D721Med (cell line): ENCODE measurements around the gene ZNF267.

ENCODE experiments used
- DNase-seq: peaks from one replicate; pipeline ENCODE4 v3.0.0; 2011; ENCODE audit warnings: low spot score; ENCODE audit not compliant: insufficient read length
- FAIRE-seq: peaks from 2 replicates; lab custom pipeline; 2011; peaks lifted over from hg19 to GRCh38; lab: Jason Lieb, UNC
- TF ChIP-seq, protein P1 (sequence below): IDR thresholded peaks from 2 replicates; pipeline ENCODE4 v1.5.1; 2012; ENCODE audit warnings: mild to moderate bottlenecking, control low read depth; ENCODE audit not compliant: insufficient read depth; ENCODE audit errors: missing control alignments

The ZNF267 gene

DNA sequence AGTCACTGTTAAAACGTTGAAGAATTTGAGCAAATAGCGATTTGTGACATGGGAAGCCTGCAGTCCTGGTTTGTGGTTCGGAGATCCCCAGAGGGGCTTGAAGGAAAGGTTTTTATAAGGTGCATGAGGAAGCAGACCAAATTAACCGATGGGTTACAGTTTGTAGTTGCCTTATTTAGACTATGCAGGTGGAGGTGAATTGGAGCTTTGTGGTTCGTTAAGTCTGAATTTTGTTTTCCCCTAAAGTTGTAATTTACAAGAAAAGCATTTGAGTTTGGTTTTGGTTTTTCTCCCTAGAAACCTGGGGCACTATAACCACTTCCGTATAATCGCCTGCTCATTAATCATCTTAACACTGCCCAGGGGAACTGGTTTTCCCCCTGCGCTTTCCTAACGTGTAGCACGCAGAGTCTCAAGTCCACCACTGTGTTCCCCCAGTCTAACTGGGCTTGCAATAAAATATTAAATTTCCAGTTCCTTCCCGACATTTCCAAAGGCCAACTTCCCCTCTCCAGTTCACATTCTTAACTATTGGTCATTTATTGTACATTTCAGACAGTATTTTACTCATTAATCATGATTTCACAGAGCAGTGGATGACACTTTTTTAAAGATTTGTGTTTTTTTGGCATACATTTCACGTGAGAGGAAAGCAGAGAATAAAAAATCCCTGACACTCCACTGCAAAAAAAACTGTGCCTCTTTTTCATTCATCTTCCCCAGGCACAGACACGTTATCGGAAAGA, 932 bp downstream of the ZNF267 start:
- TF ChIP-seq, protein P1, sequence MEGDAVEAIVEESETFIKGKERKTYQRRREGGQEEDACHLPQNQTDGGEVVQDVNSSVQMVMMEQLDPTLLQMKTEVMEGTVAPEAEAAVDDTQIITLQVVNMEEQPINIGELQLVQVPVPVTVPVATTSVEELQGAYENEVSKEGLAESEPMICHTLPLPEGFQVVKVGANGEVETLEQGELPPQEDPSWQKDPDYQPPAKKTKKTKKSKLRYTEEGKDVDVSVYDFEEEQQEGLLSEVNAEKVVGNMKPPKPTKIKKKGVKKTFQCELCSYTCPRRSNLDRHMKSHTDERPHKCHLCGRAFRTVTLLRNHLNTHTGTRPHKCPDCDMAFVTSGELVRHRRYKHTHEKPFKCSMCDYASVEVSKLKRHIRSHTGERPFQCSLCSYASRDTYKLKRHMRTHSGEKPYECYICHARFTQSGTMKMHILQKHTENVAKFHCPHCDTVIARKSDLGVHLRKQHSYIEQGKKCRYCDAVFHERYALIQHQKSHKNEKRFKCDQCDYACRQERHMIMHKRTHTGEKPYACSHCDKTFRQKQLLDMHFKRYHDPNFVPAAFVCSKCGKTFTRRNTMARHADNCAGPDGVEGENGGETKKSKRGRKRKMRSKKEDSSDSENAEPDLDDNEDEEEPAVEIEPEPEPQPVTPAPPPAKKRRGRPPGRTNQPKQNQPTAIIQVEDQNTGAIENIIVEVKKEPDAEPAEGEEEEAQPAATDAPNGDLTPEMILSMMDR, result no peak

DNA sequence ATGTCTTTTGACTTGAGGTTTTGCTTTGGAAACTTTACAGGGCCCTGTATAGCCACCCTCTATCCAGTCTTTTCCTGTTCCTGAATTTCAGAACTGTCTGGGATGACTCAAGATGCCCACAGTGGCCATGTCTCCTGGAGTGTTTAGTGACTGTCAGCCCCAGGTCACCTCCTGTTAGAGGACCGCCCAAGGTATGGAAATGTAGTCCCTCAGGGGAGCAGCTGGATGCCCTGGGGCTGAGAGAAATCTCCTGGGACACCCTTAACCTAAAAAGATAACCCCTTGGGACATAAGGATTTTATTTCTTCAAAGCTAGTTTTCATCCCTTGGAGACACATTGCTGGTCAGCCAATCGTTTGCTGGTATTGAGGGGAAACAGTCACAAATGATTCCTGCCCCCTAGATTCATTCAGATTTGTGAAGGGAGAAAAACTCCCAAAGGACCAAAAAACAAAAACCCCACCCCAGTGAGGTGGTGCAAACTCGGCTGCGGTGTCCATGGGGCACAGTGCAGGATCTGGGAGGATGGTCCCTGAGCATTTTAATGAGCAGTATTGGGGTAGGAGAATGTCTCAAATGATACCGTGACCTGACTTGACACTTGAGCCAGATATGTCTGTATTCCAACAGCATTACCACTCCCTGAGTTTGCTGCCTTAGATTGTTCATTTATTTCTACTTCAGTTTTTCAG, 1.7 kb downstream of the ZNF267 start:
- TF ChIP-seq, protein P1, result no peak
- no peak for FAIRE-seq
- no peak for DNase-seq

More for the DNA sequence above, 932 bp downstream of the ZNF267 start:
- peak; percentile 32 for DNase-seq
- no peak for FAIRE-seq

DNA sequence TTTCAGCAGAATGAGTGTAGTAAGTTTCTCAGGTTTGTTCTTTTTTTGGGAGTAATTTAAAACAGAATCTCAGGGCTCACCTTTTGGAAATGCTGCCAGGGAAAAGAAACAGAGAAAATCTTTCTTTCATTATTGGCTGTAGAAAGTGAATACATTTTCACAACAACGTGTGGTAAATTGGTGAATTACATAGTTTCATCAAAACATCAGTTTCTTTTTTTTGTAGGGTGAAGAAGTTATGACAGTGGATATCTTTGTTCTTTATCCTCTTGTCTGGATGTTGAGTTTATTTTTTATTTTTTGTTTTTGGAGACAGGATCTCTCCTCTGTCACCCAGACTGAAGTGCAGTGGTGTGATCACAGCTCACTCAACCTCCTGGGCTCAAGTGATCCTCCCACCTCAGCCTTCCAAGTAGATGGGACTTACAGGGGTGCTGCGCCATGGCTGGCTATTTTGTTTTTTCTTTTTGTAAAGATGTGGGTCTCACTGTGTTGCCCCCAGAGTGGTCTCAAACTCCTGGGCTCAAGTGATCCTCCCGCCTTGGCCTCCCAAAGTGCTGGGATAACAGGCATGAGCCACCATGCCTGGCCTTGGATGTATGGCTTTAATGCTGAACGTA, 2.4 kb downstream of the ZNF267 start:
- DNase-seq, result no peak
- TF ChIP-seq, protein P1, result no peak
- no peak for FAIRE-seq

DNA sequence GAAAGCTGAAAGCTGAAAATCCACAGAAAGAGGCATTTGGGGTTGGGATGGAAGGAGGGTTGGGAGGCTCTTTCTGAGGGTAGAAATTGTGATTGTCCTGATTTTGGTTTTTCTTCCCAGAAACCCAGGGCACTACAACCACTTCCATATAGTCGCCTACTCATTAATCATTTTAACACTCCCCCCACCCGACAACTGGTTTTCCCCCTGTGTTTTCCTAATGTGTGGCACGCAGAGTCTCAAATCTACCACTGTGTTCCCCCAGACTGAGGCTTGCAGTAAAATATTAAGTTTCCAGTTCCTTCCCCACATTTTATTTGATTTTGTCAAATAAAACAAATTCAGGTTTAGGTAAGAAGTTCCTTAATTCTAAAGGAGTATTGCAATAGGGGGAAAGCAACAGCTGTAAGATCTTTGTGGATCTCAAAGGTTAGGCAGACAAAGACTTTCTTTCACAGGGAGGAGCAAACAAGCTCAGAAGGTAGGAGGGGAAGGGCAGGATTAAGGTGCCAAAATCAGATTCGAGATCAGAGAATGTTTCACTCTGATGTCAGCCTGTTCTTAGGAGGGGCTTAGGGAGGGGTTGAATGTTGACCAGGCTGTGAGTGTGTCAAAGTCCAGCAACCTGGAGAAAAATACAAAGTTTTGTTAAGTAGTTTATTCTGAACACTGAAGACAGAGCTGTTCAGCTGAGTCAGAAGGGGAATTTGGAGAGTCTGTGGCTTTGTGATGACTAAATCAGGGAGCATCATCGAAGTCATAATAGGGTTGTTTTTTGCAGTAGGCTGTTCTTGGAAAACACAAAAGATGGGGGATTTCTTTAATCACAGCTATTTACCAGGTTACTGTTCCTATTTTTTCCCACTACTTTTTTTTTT, 3.6 kb downstream of the ZNF267 start:
- TF ChIP-seq, protein P1, result no peak
- DNase-seq (no peak), FAIRE-seq (no peak)

DNA sequence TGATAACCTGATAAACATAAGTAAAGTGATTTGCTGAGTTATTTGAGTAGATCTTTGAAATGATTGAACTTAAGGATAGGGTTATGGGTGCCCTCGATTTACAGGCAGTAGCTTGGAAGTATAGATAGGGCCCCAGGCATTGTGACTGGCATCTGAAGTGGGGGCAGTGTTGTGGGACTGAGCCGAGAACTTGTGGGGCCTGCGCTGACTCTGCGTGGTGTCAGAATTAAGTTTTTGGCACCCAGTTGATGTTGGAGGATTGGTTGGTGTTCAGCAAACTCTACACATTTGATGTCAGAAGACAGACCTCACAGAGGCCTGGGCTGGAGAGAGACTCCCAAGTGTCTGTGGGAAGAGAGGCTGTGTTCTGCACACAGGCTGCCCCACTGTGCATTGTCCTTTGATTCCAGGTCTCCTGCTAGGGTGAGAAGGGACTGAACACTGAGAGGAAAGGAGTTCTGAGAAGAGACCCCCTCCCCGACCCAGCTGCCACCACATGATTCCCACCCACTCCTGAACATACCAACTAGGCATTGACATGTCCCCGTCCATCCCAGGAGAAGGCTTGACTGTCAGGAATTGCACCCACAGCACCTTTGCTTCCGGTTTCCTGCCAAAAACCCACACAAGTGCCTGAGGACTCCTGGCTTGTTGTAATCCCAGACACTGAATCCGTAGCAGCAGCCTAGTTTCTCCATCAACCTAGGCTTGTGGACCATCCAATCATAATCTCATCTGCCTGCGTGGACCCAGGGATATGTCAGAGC, 4.5 kb downstream of the ZNF267 start:
- FAIRE-seq (no peak), DNase-seq (no peak)
- TF ChIP-seq, protein P1, result no peak

DNA sequence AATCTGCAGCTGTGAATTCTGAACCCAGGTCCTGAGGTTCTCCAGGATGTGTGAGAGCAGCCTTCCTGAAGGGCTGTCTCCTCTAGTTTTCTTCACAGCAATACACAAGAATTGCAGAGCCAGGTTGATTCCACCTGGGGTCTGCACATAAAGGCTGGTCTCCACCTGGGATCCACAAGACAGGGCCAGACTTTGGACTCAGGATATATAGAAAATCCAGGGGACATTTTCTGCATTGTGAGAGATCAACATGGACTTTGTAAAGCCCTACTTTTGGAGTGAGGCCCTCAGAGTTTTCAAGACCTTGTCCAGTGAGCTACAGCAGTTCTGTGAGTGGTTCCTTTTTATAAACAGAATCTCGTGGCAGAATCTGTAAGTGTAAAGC, 6.3 kb downstream of the ZNF267 start:
- FAIRE-seq (no peak), DNase-seq (no peak)
- TF ChIP-seq, protein P1, result no peak
